HL-60 (cell line): ENCODE measurements around the gene DPYSL5.

Experiments
- CTCF ChIP-seq: IDR thresholded peaks from one replicate; pipeline ENCODE4 v1.5.1; 2011; ENCODE audit warnings: low read length, control low read depth, inconsistent platforms; ENCODE audit not compliant: insufficient read depth
- SPI1 ChIP-seq: IDR thresholded peaks from 2 replicates; pipeline ENCODE4 v1.6.1; 2012; ENCODE audit warnings: low read depth, mild to moderate bottlenecking, borderline replicate concordance

GRCh38 chr2:26998323-26998722 lies 150.4 kb downstream of the DPYSL5 start:
- TF ChIP-seq CTCF = no peak
- no peak for TF ChIP-seq SPI1
